Astrocyte (in vitro differentiated cells and primary cell): Measurements from ENCODE around the gene RAD51B.

Experiments used
- CTCF ChIP-seq: IDR thresholded peaks from 2 replicates; pipeline ENCODE4 v1.5.1; 2011; ENCODE audit warnings: low read depth, mild to moderate bottlenecking, inconsistent platforms, low read length, moderate library complexity; ENCODE audit not compliant: insufficient read depth
- EZH2 ChIP-seq: IDR thresholded peaks from 2 replicates; pipeline ENCODE4 v1.6.1; 2012; ENCODE audit warnings: mild to moderate bottlenecking, low read length, inconsistent platforms; ENCODE audit not compliant: insufficient read depth

- TF ChIP-seq CTCF (no peak), EZH2 (no peak)
Measured at GRCh38 chr14:67879026-67879425, 59.4 kb downstream of the RAD51B start.
